Stimulated activated CD8-positive, alpha-beta memory T cell treated with anti-CD3 and anti-CD28 coated beads, Interleukin-4, amount 100 ng/mL, for 1 hour (primary cell): ENCODE measurements around the gene RBM7.

Experiments
- DNase-seq, 2 donors: peaks; one replicate each; pipeline ENCODE4 v3.0.0-alpha.2; 2020; ENCODE audit warnings: low read depth in 2 of 2, low spot score in 1 of 2

The RBM7 gene

DNA sequence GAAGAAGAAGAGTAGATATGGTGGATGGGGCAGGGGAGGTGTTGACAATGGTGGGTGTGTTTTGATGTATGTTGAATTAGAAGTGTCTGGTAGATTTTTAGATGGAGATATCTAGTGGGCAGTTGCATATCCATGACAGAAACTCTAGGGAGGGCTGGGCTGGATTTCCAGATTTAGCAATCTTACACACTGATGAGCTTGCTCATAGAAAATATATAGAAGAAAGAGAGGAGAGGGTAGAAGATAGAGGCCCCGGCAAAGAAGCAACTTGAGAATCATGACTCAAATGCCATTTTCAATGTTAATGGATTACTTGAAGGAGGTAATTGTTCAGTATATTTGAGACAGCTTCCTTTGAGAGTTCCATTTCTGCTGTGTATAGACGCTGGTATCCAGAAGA, 47.0 kb downstream of the RBM7 start:
- DNase-seq = no peak

- no peak for DNase-seq
These were observed 47.4 kb downstream of the RBM7 start for GRCh38 chr11:114447892-114448291.

DNA sequence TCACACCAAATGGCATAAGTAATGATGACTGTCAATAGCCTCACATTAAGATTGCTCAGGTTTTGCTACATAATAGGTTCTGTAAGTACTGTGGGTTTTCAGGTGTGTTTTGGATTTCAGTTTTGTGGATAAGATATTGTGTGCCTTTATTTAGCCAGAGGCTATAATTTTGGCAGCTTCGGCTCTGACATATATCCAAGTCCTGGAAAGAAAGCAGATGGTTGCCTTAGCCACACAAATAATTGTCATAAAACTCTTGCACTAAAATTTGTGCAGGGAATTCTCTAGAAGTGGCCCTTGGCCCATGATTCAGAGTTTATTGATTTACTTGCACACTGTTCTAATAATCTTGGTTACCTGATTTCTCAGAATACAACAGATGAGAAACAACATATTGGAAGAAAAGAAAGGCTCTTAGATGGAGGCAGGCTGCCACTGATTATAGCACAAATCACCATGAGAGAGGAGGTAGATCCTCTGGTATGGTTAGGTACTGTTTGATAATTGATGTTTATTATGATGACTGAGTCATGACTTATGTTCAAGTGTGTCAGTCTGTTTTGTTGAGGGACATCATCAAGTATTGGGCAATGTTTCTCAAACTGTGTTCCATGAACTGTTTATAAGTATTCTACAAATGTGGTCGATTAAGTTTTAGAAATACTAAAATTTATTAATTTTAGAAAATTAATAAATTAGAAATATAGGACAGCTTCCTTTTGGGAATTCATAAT, 48.5 kb downstream of the RBM7 start:
- DNase-seq = no peak

GRCh38 chr11:114449845-114450244, 49.4 kb downstream of the RBM7 start:
- no peak for DNase-seq

- DNase-seq = no peak
These were observed 51.9 kb downstream of the RBM7 start for GRCh38 chr11:114452399-114452798.
